ENCODE data around the gene FNBP1. TPM values are rescaled to one million over a fixed set of nuclear protein-coding genes. Genes with fewer than 3 reads are reported as not detected.
"Not testable (repeated sequence)": the region's sequence is repeated elsewhere in the genome, so short reads cannot be mapped to it uniquely, and the experiment has no call there.

FNBP1 gene
- total RNA-seq, 2 experiments from 2014 or later = 198 TPM

- peaks cover 14% of the 10 kb centered on the region for H3K9me3 Mint-ChIP-seq
- no peaks in the 10 kb centered on the region for H3K27me3 Mint-ChIP-seq
- peaks cover 83% of the 10 kb centered on the region for H3K36me3 Mint-ChIP-seq
- peak overlapping the region; percentile 91 for H3K27ac Mint-ChIP-seq
- DNase-seq = no peak
- H3K4me1 Mint-ChIP-seq = peaks cover 59% of the 10 kb centered on the region
- H3K4me3 Mint-ChIP-seq = peak overlapping the region; percentile 41
These were observed 96.6 kb downstream of the FNBP1 start for GRCh38 chr9:129946246-129946995.

- DNase-seq = no peak
- H3K9me3 Mint-ChIP-seq = peaks cover 14% of the 10 kb centered on the region
- H3K27ac Mint-ChIP-seq = peak overlapping the region; percentile 91
- no peak overlapping the region for H3K4me3 Mint-ChIP-seq
- peaks cover 89% of the 10 kb centered on the region for H3K36me3 Mint-ChIP-seq
- no peaks in the 10 kb centered on the region for H3K27me3 Mint-ChIP-seq
- peaks cover 55% of the 10 kb centered on the region for H3K4me1 Mint-ChIP-seq
These were observed 97.7 kb downstream of the FNBP1 start for GRCh38 chr9:129945314-129945713.

- Mint-ChIP-seq H3K36me3 (peaks cover 88% of the 10 kb centered on the region), H3K9me3 (peaks cover 14% of the 10 kb centered on the region), H3K27me3 (no peaks in the 10 kb centered on the region), H3K27ac (peak overlapping the region; percentile 76), H3K4me1 (peaks cover 50% of the 10 kb centered on the region), H3K4me3 (no peak overlapping the region)
- peak; percentile 43 for DNase-seq
These were observed 98.4 kb downstream of the FNBP1 start for GRCh38 chr9:129944506-129945116.

DNA sequence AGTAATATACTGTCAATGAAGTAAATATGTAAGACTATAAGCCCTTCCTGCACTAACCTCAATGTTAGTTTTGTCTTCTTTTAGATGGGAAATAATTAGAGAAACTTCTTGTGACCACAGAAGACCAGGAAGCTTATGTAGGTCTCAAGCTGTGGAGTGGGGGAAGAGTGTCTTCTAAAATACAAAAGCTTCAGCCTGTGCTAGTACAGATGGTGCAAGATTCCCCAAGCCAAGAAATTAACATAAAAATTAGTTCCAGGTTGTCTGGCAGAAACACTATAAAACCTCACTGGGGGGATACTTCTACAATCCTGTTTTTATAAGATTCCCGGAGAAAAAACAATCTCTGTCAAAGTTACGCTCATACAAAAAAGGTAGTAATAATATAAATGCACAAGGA, 103.6 kb downstream of the FNBP1 start:
- Mint-ChIP-seq H3K27ac (peak overlapping the region; percentile 64), H3K4me3 (no peak overlapping the region), H3K4me1 (peaks cover 49% of the 10 kb centered on the region), H3K36me3 (peaks cover 72% of the 10 kb centered on the region), H3K27me3 (no peaks in the 10 kb centered on the region), H3K9me3 (peaks cover 14% of the 10 kb centered on the region)
- no peak for DNase-seq

DNA sequence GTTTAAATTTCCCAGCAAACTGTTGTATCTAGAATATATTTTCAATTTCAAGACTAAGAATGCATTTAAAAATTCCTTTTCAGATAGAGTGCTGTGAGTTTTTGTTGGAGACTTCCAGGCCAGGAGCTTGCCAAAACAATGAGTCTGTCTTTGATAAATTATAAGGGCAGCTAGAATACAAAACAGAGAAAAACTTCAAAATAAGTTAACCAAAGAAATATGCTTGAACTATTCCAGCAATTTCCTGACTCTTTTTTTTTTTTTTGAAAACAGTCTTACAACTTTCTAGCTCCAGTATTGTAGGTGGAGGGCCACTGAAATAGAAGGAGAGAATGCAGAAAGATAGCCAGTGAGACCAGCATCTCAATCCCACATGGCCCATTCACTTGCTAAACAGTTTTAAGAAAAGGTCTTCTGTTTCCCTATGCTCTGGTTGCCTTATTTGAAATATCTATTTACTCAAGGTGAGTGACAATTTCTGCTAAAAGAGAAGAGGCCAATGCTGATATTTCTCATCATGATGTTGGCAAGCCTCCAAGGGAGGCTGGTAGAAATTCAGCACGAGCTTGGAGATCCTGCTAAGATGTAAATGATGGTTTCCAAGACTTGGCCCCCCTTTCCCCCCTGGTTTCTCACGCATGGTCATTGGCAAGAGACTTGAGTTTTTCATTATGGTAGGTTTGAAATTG, 104.6 kb downstream of the FNBP1 start:
- Mint-ChIP-seq H3K4me1 (peaks cover 52% of the 10 kb centered on the region), H3K27me3 (no peaks in the 10 kb centered on the region), H3K9me3 (peaks cover 11% of the 10 kb centered on the region), H3K27ac (peak overlapping the region; percentile 64), H3K4me3 (no peak overlapping the region), H3K36me3 (peaks cover 72% of the 10 kb centered on the region)
- no peak for DNase-seq

DNA sequence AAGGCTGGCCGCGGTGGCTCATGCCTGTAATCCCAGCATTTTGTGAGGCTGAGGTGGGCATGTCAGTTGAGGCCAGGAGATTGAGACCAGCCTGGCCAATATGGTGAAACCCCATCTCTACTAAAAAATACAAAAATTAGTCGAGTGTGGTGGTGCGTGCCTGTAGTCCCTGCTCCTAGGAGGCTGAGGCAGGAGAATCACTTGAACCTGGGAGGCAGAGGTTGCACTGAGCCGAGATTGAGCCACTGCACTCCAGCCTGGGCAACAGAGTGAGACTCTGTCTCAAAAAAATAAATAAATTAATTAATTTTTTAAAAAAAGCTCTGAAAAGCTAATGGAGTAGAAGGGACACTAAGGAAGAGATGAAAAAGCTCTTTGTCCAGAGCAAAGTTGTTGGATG, 105.1 kb downstream of the FNBP1 start:
- peaks cover 55% of the 10 kb centered on the region for H3K4me1 Mint-ChIP-seq
- not testable (repeated sequence) for H3K27ac Mint-ChIP-seq
- peaks cover 67% of the 10 kb centered on the region for H3K36me3 Mint-ChIP-seq

GRCh38 chr9:129936222-129936621, 106.8 kb downstream of the FNBP1 start:
- Mint-ChIP-seq H3K36me3 (peaks cover 64% of the 10 kb centered on the region), H3K27ac (peak overlapping the region; percentile 94), H3K9me3 (no peaks in the 10 kb centered on the region), H3K4me3 (no peak overlapping the region), H3K4me1 (peaks cover 63% of the 10 kb centered on the region), H3K27me3 (no peaks in the 10 kb centered on the region)
- DNase-seq = no peak

More for the DNA sequence above, 105.1 kb downstream of the FNBP1 start:
- H3K27me3 Mint-ChIP-seq, H3K4me3 Mint-ChIP-seq, DNase-seq, H3K9me3 Mint-ChIP-seq: not testable (repeated sequence)

DNA sequence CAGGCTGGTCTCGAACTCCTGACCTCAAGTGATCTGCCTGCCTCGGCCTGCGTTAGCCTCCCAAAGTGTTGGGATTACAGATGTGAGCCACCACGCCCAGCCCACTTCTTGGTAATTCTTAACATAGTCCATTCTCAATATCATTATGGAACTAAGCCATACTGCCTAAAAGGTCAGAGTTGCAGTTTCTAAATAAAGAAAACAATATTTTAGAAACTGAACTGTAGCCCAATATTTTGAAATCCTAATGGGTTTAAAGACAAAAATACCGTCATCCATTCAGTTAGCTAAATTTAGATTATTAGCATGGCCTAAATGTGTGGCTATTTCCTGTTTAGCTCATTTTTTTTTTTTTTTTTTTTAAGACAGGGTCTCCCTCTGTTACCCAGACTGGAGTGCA, 108.2 kb downstream of the FNBP1 start:
- Mint-ChIP-seq H3K36me3 (peaks cover 56% of the 10 kb centered on the region), H3K4me3 (peak overlapping the region; percentile 53), H3K9me3 (no peaks in the 10 kb centered on the region), H3K4me1 (peaks cover 65% of the 10 kb centered on the region), H3K27ac (peak overlapping the region; percentile 94), H3K27me3 (no peaks in the 10 kb centered on the region)
- no peak for DNase-seq

DNA sequence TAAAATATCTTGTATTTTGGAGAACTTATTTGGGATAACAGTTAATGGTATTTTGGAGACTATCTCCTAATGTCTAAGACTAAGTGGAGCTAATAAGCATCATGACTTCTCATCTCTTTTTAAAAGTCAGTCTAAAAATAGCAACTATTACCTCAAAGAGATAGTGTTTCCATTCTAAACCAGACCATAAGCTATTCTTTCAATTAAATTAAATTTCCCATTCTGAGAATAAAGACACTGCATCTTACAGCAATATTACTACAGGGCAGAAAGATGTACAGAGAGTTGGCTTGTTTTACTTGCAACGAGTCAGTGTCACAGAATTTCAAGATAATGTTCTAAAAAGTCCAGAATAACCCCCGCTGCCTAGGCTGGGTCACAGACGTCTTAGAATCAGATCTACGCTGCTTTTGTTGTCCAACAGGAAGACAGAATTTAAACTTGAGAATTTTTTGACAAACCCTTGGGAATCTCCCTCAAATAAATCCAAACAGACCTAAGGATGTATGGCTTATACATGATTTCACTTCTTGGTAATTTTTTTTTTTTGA, 108.9 kb downstream of the FNBP1 start:
- Mint-ChIP-seq H3K27me3 (no peaks in the 10 kb centered on the region), H3K4me1 (peaks cover 60% of the 10 kb centered on the region), H3K9me3 (no peaks in the 10 kb centered on the region), H3K36me3 (peaks cover 54% of the 10 kb centered on the region), H3K27ac (peak overlapping the region; percentile 94), H3K4me3 (peak overlapping the region; percentile 53)
- DNase-seq = no peak

GRCh38 chr9:129933185-129934040, 109.6 kb downstream of the FNBP1 start:
- H3K36me3 Mint-ChIP-seq = peaks cover 47% of the 10 kb centered on the region

GRCh38 chr9:129932303-129933151, 110.5 kb downstream of the FNBP1 start:
- DNase-seq = no peak
- peaks cover 48% of the 10 kb centered on the region for H3K36me3 Mint-ChIP-seq
- peak overlapping the region; percentile 50 for H3K4me3 Mint-ChIP-seq
- peaks cover 51% of the 10 kb centered on the region for H3K4me1 Mint-ChIP-seq
- no peaks in the 10 kb centered on the region for H3K9me3 Mint-ChIP-seq
- H3K27me3 Mint-ChIP-seq = no peaks in the 10 kb centered on the region
- peak overlapping the region; percentile 94 for H3K27ac Mint-ChIP-seq

More at GRCh38 chr9:129933185-129934040, 109.6 kb downstream of the FNBP1 start:
- Mint-ChIP-seq H3K9me3 (no peaks in the 10 kb centered on the region), H3K4me3 (peak overlapping the region; percentile 37), H3K27me3 (no peaks in the 10 kb centered on the region), H3K4me1 (peaks cover 54% of the 10 kb centered on the region), H3K27ac (peak overlapping the region; percentile 94)
- no peak for DNase-seq

DNA sequence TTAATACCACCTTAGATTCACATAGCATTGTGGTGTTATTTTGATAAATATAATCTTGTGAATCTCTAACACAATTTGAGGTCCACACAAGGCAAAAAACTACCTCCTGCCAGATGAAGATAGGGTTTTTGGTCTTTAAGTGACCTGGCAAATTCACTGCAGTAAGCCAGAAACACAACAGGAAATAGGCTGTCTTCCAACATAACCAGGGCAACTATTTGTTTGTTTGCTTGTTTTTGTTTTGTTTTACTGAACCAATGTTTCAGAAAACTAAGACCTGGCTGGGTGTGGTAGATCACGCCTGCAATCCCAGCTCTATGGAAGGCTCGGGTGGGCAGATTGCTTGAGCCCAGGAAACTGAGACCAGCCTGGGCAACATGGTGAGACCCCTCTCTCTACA, 112.2 kb downstream of the FNBP1 start:
- no peaks in the 10 kb centered on the region for H3K9me3 Mint-ChIP-seq
- no peak overlapping the region for H3K27ac Mint-ChIP-seq

GRCh38 chr9:129929496-129930125, 113.4 kb downstream of the FNBP1 start:
- H3K36me3 Mint-ChIP-seq = peaks cover 43% of the 10 kb centered on the region
- no peaks in the 10 kb centered on the region for H3K27me3 Mint-ChIP-seq
- H3K4me1 Mint-ChIP-seq = peaks cover 34% of the 10 kb centered on the region
- no peak overlapping the region for H3K4me3 Mint-ChIP-seq
- H3K27ac Mint-ChIP-seq = no peak overlapping the region
- H3K9me3 Mint-ChIP-seq = no peaks in the 10 kb centered on the region
- no peak for DNase-seq

More for the DNA sequence above, 112.2 kb downstream of the FNBP1 start:
- DNase-seq = no peak
- peaks cover 43% of the 10 kb centered on the region for H3K4me1 Mint-ChIP-seq
- no peak overlapping the region for H3K4me3 Mint-ChIP-seq
- no peaks in the 10 kb centered on the region for H3K27me3 Mint-ChIP-seq
- H3K36me3 Mint-ChIP-seq = peaks cover 48% of the 10 kb centered on the region
